K562 (cell line): ENCODE measurements around the gene ANKRD24. TPM values are rescaled to one million over a fixed set of nuclear protein-coding genes. Genes with fewer than 3 reads are reported as not detected.
A peak's percentile ranks its signal among the peaks of the same experiment; 100 is the strongest.

Source experiments
- ATF3 ChIP-seq, 2 experiments: fragments of 450-650 bp in 1 of 2; sonication (generic) in 1 of 2; formaldehyde crosslinking in 1 of 2; IDR thresholded peaks in 1 of 2; conservative IDR thresholded peaks in 1 of 2; 2 replicates each; pipeline versions ENCODE4 v1.6.1 to v1.8.1; 2016 to 2023; ENCODE audit warnings: mild to moderate bottlenecking in 2 of 2, moderate library complexity in 2 of 2, inconsistent platforms in 1 of 2, missing genetic modification reagents in 1 of 2
- GTF2B ChIP-seq: IDR thresholded peaks from 2 replicates; pipeline ENCODE4 v1.6.1; 2011; ENCODE audit not compliant: insufficient read length; ENCODE audit errors: extremely low read depth
- MLX ChIP-seq, 2 experiments: fragments of 450-650 bp in 1 of 2; sonication (generic) in 1 of 2; formaldehyde crosslinking; conservative IDR thresholded peaks; 2 replicates each; pipeline versions ENCODE4 v1.4.0 to v1.8.1; 2020 to 2022; ENCODE audit warnings: mild to moderate bottlenecking in 1 of 2, missing genetic modification reagents in 1 of 2
- PKNOX1 ChIP-seq: fragments of 450-650 bp; IDR thresholded peaks from 2 replicates; pipeline ENCODE4 v1.6.1; 2016
- RBM39 ChIP-seq: fragments of 200-400 bp; formaldehyde crosslinking; optimal IDR thresholded peaks from 2 replicates; pipeline ENCODE3; 2018; ENCODE audit warnings: low read depth, low read length
- ZFP36 ChIP-seq: fragments of 150-350 bp; IDR thresholded peaks from 2 replicates; pipeline ENCODE4 v1.6.1; 2018; ENCODE audit warnings: low read length, low read depth; ENCODE audit not compliant: partially characterized antibody
- ZNF124 ChIP-seq: sonication (generic); formaldehyde crosslinking; IDR thresholded peaks from 2 replicates; pipeline ENCODE4 v1.8.1; 2022; ENCODE audit warnings: missing genetic modification reagents
- ZNF512 ChIP-seq: IDR thresholded peaks from 2 replicates; pipeline ENCODE4 v1.6.1; 2016; ENCODE audit warnings: missing genetic modification characterization, missing compliant biosample characterization
- ZNF75A ChIP-seq: fragments of 450-650 bp; formaldehyde crosslinking; IDR thresholded peaks from 2 replicates; pipeline ENCODE4 v1.4.0; 2020; ENCODE audit warnings: mild to moderate bottlenecking
- polyA plus RNA-seq, 8 experiments: library from polyadenylated mRNA; depleted of rRNA in 4 of 8; stranded (reverse) in 5 of 8; unstranded in 3 of 8; fragments of >200 nt; fragmentation: Nextera tagmentation in 2 of 8; fragmentation: Illumina TruSeq in 1 of 8; extraction: Ambion mirVana in 2 of 8; extraction: Trizol in 1 of 8; gene quantifications; 2 replicates each; pipeline versions ENCODE4 v1.2.1 to v1.2.3, GENCODE V29; 2011 to 2014; ENCODE audit warnings: inconsistent platforms in 1 of 8, missing spikeins in 1 of 8
- total RNA-seq, 7 experiments: library from RNA; depleted of rRNA in 6 of 7; stranded (reverse); fragments of >200 nt in 6 of 7; fragmentation: Illumina TruSeq in 2 of 7; extraction: Trizol in 2 of 7; gene quantifications; 2 replicates each; pipeline versions ENCODE4 v1.2.1 to v1.2.3, GENCODE V29; 2011 to 2021; ENCODE audit warnings: low replicate concordance in 1 of 7

ANKRD24 gene
- total and polyA plus RNA-seq, 9 of the 15 experiments (the other 6 are each of a cell fraction or from before 2014, with no cell fraction given): 0.07 to 0.12 (median 0.09) TPM; not detected in 5

- TF ChIP-seq GTF2B (no peak), PKNOX1 (peak; percentile 82), ZNF124 (CRISPR knock-in tag) (no peak), ZFP36 (no peak), ZNF512 (tag) (no peak), RBM39 (no peak), MLX (CRISPR knock-in tag; conservative IDR thresholded peaks at IDR 0.05) (no peak), ZNF75A (no peak), ATF3 (IDR thresholded peaks at IDR 0.05) (no peak), ATF3 (CRISPR knock-in tag; conservative IDR thresholded peaks at IDR 0.05) (0 out of 2 replicates have a peak, but pooled peaks have one; percentile 49)
Observed at GRCh38 chr19:4182084-4182810, at the start of gene ANKRD24, which contains the start of gene SIRT6 (continued).
